CD14-positive monocyte (primary cell): ENCODE results near the gene NAA25. TPM values are rescaled to one million over a fixed set of nuclear protein-coding genes. Genes with fewer than 3 reads are reported as not detected.
"Not testable (repeated sequence)": the region's sequence is repeated elsewhere in the genome, so short reads cannot be mapped to it uniquely, and the experiment has no call there.

ENCODE experiments used
- DNase-seq, 3 donors: peaks; one replicate each; pipeline ENCODE4 v3.0.0-alpha.2; 2011 to 2022
- H2AFZ ChIP-seq: 2 replicates; pipeline ENCODE4 v1.6.0; 2012; ENCODE audit warnings: mild to moderate bottlenecking, low read depth, low read length, inconsistent platforms; ENCODE audit not compliant: insufficient read depth, poor library complexity, severe bottlenecking
- H3K27ac ChIP-seq, 2 donors: 1 replicate in 1 of 2; 2 replicates in 1 of 2; pipeline ENCODE4 v1.5.1; 2012 to 2013; ENCODE audit warnings: low read length in 2 of 2, control low read depth in 1 of 2, inconsistent platforms in 1 of 2, low read depth in 1 of 2, mild to moderate bottlenecking in 1 of 2
- H3K27me3 ChIP-seq, 2 donors: one replicate each; pipeline versions ENCODE4 v1.6.0 to v1.6.1; 2011 to 2013; ENCODE audit warnings: low read length in 2 of 2; ENCODE audit not compliant: control insufficient read depth in 2 of 2, insufficient read depth in 2 of 2
- H3K36me3 ChIP-seq, 2 donors: replicated peaks in 1 of 2; 1 replicate in 1 of 2; 2 replicates in 1 of 2; pipeline versions ENCODE4 v1.5.1 to v1.6.1; 2012 to 2013; ENCODE audit warnings: low read length in 2 of 2, control low read depth in 1 of 2, inconsistent platforms in 1 of 2, mild to moderate bottlenecking in 1 of 2; ENCODE audit not compliant: insufficient read depth in 2 of 2, control insufficient read depth in 1 of 2
- H3K4me1 ChIP-seq, 2 donors: 1 replicate in 1 of 2; 2 replicates in 1 of 2; pipeline versions ENCODE4 v1.5.1 to v1.6.1; 2012 to 2013; ENCODE audit warnings: low read length in 2 of 2, control low read depth in 1 of 2, inconsistent platforms in 1 of 2, mild to moderate bottlenecking in 1 of 2, moderate library complexity in 1 of 2; ENCODE audit not compliant: insufficient read depth in 2 of 2, control insufficient read depth in 1 of 2
- H3K4me2 ChIP-seq: replicated peaks from 2 replicates; pipeline ENCODE3; 2012; ENCODE audit warnings: low read length, moderate library complexity, mild to moderate bottlenecking; ENCODE audit not compliant: poor library complexity, severe bottlenecking; ENCODE audit errors: extremely low read depth
- H3K4me3 ChIP-seq, 3 experiments: fragments of 200-600 bp in 1 of 3; sonication (generic) in 1 of 3; replicated peaks in 1 of 3; 1 replicate in 2 of 3; 2 replicates in 1 of 3; pipeline ENCODE4 v1.5.1; 2011 to 2013; ENCODE audit warnings: low read length in 3 of 3, mild to moderate bottlenecking in 3 of 3, control low read depth in 2 of 3, low read depth in 2 of 3, inconsistent platforms in 1 of 3, moderate library complexity in 1 of 3
- H3K79me2 ChIP-seq: 2 replicates; pipeline ENCODE4 v1.6.0; 2012; ENCODE audit warnings: mild to moderate bottlenecking, control low read depth, inconsistent platforms, low read length, moderate library complexity; ENCODE audit not compliant: insufficient read depth
- H3K9ac ChIP-seq: 2 replicates; pipeline ENCODE4 v1.6.0; 2017; ENCODE audit warnings: low read length, mild to moderate bottlenecking; ENCODE audit not compliant: insufficient read depth, poor library complexity, severe bottlenecking
- H3K9me3 ChIP-seq, 2 donors: replicated peaks in 1 of 2; 1 replicate in 1 of 2; 2 replicates in 1 of 2; pipeline versions ENCODE4 v1.5.1 to v1.6.1; 2012 to 2013; ENCODE audit warnings: low read length in 2 of 2, control low read depth in 1 of 2; ENCODE audit not compliant: control insufficient read depth in 1 of 2, insufficient read depth in 1 of 2
- H4K20me1 ChIP-seq: 2 replicates; pipeline ENCODE4 v1.6.0; 2012; ENCODE audit warnings: mild to moderate bottlenecking, low read length, control low read depth, moderate library complexity; ENCODE audit not compliant: insufficient read depth
- H3K27ac Mint-ChIP-seq, 7 donors: one replicate each; pipeline ENCODE4 v1.8.0; 2020; ENCODE audit warnings: mild to moderate bottlenecking in 7 of 7, mixed read lengths in 7 of 7, moderate library complexity in 6 of 7, inconsistent platforms in 2 of 7
- H3K27me3 Mint-ChIP-seq, 3 donors: one replicate each; pipeline ENCODE4 v1.8.0; 2021 to 2022; ENCODE audit warnings: low read depth in 3 of 3, mild to moderate bottlenecking in 3 of 3, mixed read lengths in 3 of 3, moderate library complexity in 3 of 3, inconsistent platforms in 1 of 3
- H3K36me3 Mint-ChIP-seq, 2 donors: one replicate each; pipeline ENCODE4 v1.8.0; 2020; ENCODE audit warnings: mixed read lengths in 2 of 2, inconsistent platforms in 1 of 2, mild to moderate bottlenecking in 1 of 2
- H3K4me1 Mint-ChIP-seq: one replicate; pipeline ENCODE4 v1.8.0; 2020; ENCODE audit warnings: mild to moderate bottlenecking, mixed read lengths
- H3K4me3 Mint-ChIP-seq, 2 donors: one replicate each; pipeline ENCODE4 v1.8.0; 2020; ENCODE audit warnings: mild to moderate bottlenecking in 2 of 2, mixed read lengths in 2 of 2, moderate library complexity in 1 of 2
- H3K9me3 Mint-ChIP-seq, 7 donors: one replicate each; pipeline ENCODE4 v1.8.0; 2020 to 2022; ENCODE audit warnings: mixed read lengths in 7 of 7, mild to moderate bottlenecking in 6 of 7, moderate library complexity in 6 of 7, inconsistent platforms in 2 of 7
- WGBS: methylation state at CpG from one replicate; pipeline ENCODE4 v1.1.5; 2013; ENCODE audit warnings: missing lambda C conversion rate; ENCODE audit not compliant: insufficient coverage; 5-methylcytosine and 5-hydroxymethylcytosine counted together
- intact Hi-C, 2 donors: fragments of 100-400 bp; cut with micrococcal nuclease; formaldehyde crosslinking; loops; one replicate each; pipeline versions ENCODE4 v1.15.0 to v1.15.1; 2023
- polyA plus RNA-seq, 3 donors: library from polyadenylated mRNA; depleted of rRNA in 1 of 3; unstranded in 2 of 3; stranded (reverse) in 1 of 3; fragments of 300-500 nt in 2 of 3; fragments of >200 nt in 1 of 3; fragmentation: Illumina TruSeq in 2 of 3; gene quantifications; 1 replicate in 2 of 3; 2 replicates in 1 of 3; pipeline ENCODE4 v1.2.3, GENCODE V29; 2012 to 2021
- TF ChIP-seq, protein P1 (sequence below): fragments of 200-600 bp; IDR thresholded peaks from one replicate; pipeline ENCODE4 v1.8.0; 2022; ENCODE audit warnings: antibody characterized with exemption, mild to moderate bottlenecking

The NAA25 gene
- polyA plus RNA-seq, 3 donors: 4.3 to 7.9 (median 7.3) TPM

DNA sequence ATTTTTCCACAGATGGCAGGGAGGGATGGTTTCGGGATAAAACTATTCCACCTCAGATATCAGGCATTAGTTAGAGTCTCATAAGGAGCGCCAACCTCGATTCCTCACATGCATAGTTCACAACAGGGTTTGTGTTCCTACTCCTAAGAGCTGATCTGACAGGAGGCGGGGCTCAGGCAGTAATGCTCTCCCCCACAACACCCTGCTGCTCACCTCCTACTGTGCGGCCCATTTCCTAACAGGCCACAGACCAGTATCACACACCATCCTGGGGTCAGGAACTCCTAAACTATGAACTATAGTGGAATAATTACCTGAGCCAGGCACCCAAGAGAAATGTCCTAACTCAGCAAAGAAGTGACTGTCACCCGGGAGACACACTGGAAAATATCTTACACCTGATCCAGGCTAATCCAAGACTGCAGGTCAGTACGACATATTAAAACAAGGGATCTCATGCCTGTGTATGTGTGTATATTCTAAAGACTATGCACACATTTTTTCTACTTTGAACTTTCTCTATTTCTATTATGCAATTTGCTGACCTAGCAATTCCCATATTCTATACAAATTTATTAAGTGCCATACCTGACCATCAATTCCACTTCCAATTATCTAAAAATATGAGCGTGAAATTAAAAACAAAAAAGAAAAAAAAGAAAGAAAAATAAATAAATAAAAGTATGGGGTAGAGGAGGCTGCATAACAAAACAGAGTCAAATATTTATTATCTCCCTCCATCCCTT is 4.7 kb downstream of the NAA25 start:
- Histone ChIP-seq H2AFZ (no peak overlapping the region), H3K4me3 (no peak overlapping the region), H3K9ac (no peak overlapping the region), H3K79me2 (peaks cover 98% of the 10 kb centered on the region), H3K27ac (peak overlapping the region in 1 of 2 donors; percentile 9), H3K4me1 (peaks cover 20 to 21% of the 10 kb centered on the region in 2 donors), H3K36me3 (peaks cover 12 to 46% of the 10 kb centered on the region in 2 donors), H3K9me3 (no peaks in the 10 kb centered on the region), H3K4me2 (no peak overlapping the region), H4K20me1 (peaks cover 87% of the 10 kb centered on the region), H3K27me3 (no peaks in the 10 kb centered on the region)
- Mint-ChIP-seq H3K27me3 (peaks cover 0 to 2% (median 0%) of the 10 kb centered on the region in 3 donors), H3K4me3 (no peak overlapping the region), H3K4me1 (peaks cover 25% of the 10 kb centered on the region), H3K27ac (peak overlapping the region in 2 of 7 donors; percentile 16 to 81), H3K36me3 (peaks cover 26 to 53% of the 10 kb centered on the region in 2 donors), H3K9me3 (peaks cover 0 to 2% (median 0%) of the 10 kb centered on the region in 7 donors)
- intact Hi-C loops: no loop called here
- TF ChIP-seq, protein P1, sequence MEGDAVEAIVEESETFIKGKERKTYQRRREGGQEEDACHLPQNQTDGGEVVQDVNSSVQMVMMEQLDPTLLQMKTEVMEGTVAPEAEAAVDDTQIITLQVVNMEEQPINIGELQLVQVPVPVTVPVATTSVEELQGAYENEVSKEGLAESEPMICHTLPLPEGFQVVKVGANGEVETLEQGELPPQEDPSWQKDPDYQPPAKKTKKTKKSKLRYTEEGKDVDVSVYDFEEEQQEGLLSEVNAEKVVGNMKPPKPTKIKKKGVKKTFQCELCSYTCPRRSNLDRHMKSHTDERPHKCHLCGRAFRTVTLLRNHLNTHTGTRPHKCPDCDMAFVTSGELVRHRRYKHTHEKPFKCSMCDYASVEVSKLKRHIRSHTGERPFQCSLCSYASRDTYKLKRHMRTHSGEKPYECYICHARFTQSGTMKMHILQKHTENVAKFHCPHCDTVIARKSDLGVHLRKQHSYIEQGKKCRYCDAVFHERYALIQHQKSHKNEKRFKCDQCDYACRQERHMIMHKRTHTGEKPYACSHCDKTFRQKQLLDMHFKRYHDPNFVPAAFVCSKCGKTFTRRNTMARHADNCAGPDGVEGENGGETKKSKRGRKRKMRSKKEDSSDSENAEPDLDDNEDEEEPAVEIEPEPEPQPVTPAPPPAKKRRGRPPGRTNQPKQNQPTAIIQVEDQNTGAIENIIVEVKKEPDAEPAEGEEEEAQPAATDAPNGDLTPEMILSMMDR: no peak
- no peak for DNase-seq
- 95% methylated on average over 4 of the region's 8 CpGs for WGBS

DNA sequence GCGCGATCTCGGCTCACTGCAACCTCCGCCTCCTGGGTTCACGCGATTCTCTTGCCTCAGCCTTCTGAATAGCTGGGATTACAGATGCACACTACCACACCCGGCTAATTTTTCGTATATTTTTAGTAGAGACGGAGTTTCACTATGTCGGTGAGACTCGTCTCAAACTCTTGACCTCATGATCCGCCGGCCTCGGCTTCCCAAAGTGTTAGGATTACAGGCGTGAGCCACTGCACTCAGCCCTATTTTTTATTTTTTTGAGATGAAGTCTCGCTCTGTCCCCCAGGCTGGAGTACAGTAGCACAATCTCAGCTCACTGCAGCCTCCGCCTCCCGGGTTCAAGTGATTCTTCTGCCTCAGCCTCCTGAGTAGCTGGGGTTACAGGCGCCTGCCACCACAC is 5.8 kb downstream of the NAA25 start:
- H3K27ac ChIP-seq, H3K9ac ChIP-seq, H3K4me2 ChIP-seq, H3K4me3 ChIP-seq, H3K27me3 Mint-ChIP-seq, H3K9me3 ChIP-seq, DNase-seq, H3K9me3 Mint-ChIP-seq, H3K27me3 ChIP-seq, intact Hi-C loops, H2AFZ ChIP-seq, H3K4me3 Mint-ChIP-seq: not testable (repeated sequence)
- Histone ChIP-seq H3K79me2 (peaks cover 98% of the 10 kb centered on the region), H3K36me3 (peaks cover 20 to 56% of the 10 kb centered on the region in 2 donors), H3K4me1 (peaks cover 15 to 16% of the 10 kb centered on the region in 2 donors), H4K20me1 (peaks cover 92% of the 10 kb centered on the region)
- H3K4me1 Mint-ChIP-seq: peaks cover 20% of the 10 kb centered on the region
- H3K36me3 Mint-ChIP-seq: peaks cover 30 to 65% of the 10 kb centered on the region in 2 donors
- 94% methylated on average over 14 of the region's 19 CpGs for WGBS
- H3K27ac Mint-ChIP-seq: peak overlapping the region in 1 of 7 donors; percentile 46
